ENCODE results near the gene PTPRN2.
"Not testable (repeated sequence)": the region's sequence is repeated elsewhere in the genome, so short reads cannot be mapped to it uniquely, and the experiment has no call there.

Gene PTPRN2

GRCh38 chr7:158316466-158317031, 271.1 kb downstream of the PTPRN2 start:
- no peak for DNase-seq

DNA sequence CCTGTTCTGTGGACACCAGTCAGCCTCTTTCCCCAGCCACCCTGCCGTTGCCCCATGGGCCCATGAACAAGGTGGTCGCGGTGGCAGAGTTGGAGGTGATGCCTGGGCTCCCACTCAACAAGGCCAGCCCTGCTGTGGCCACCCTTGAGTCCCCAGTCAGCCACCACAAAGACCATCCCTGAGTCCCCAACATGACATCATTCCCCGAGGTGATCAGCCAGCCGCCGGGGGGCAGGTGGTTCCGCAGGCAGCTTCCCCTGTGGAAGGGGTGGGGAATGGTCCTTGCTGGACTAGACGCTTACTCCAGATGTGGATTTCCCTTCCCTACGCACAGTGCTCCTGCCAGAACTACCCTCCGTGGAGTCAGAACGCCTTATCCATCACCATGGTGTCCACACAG, 271.7 kb downstream of the PTPRN2 start:
- DNase-seq: no peak

GRCh38 chr7:158315326-158315725, 272.3 kb downstream of the PTPRN2 start:
- DNase-seq: no peak

DNA sequence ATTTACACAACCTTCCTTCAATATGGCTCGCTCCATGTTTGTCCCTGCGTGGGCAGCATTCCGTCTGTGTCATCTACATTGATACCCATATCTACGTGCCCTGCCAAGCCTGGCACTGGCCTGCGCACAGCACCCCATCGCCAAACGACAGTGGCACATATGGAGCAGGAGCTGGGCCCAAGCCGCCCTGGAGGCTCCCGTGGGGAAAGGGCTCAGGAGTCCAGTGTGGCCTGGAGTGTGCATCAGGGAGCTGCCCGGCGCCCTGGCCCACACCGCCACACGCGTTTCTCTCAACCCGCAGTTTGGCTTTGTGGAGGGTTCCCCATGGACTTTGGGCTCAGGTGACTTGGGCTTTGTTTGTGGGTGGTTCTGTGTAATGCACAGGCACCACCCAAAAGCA, 273.2 kb downstream of the PTPRN2 start:
- no peak for DNase-seq

- no peak for DNase-seq
These were observed 273.7 kb downstream of the PTPRN2 start for GRCh38 chr7:158313931-158314330.

- no peak for DNase-seq
These were observed 274.8 kb downstream of the PTPRN2 start for GRCh38 chr7:158312789-158313188.

DNA sequence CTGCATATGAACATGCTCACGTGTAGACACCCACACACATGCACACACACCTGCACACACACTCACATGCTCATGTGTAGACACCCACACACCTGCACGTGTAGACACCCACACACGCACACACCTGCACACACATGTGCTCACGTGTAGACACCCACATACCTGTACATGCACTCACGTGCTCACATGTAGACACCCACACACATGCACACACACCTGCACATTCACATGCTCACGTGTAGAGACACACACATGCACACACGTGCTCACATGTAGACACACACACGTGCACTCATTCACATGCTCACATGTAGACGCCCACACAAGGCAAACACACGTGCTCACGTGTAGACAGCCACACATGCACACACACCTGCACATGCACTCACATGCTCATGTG, 275.8 kb downstream of the PTPRN2 start:
- no peak for DNase-seq

- no peak for DNase-seq
These were observed 276.5 kb downstream of the PTPRN2 start for GRCh38 chr7:158310924-158311666.

DNA sequence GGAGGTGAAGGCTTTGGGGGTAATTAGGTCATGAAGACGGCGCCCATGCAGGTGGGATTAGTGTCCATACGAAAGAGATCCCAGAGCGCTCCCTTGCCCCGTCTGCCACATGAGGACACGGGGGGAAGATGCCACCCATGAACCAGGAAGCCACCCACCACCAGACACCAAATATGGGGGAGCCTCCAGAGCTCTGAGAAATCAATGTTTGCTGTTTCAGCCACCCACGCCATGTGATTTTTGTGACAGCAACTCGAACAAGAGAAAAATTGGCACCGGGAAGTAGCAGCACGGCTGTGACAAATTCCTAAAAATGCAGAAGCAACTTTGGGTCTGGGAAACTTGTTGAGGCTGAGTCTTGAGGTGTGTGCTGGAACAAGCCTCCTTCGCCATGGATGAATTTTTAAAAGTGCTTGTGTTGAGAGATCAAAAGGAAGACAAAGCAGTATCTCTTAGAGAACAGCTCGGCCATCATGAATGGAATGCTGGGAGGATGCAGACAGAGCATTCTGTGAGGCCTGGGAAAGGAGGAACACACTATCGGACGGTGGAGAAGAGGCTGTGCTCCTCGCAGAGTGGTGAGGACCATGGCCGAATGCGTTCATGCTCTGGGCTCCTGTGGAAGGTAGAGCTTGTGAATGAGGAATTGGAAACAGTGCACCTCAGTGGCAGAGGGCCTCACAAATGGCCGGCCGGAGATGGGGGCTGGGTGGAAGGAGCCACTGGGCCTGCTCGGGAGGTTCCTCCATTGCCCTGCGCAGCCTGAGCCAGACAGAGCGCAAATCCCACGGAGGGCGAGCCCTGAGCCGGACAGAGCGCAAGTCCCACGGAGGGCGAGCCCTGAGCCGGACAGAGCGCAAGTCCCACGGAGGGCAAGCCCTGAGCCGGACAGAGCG, 277.5 kb downstream of the PTPRN2 start:
- DNase-seq: no peak

GRCh38 chr7:158308001-158308400, 279.6 kb downstream of the PTPRN2 start:
- no peak for DNase-seq

GRCh38 chr7:158304072-158304471, 283.6 kb downstream of the PTPRN2 start:
- DNase-seq: not testable (repeated sequence)

DNA sequence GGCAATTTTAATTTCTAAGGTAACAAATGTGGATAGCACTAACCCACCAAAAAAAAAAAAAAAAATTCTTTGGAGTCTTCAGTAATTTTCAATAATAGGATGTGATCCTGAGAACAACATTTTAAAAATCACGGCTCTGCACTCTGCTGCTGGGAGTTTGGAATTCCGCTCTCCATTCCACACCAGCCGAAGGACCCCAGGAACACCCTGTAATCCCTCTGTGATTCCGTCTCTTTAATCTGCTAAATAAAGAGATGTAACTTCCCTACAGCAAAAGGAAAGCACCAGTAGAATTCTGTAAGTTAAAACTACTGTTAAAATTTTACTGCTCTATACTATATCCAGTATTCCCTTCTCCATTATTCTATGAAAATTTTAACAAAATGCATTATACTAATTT, 284.5 kb downstream of the PTPRN2 start:
- no peak for DNase-seq

GRCh38 chr7:158302274-158303070, 285.2 kb downstream of the PTPRN2 start:
- no peak for DNase-seq

DNA sequence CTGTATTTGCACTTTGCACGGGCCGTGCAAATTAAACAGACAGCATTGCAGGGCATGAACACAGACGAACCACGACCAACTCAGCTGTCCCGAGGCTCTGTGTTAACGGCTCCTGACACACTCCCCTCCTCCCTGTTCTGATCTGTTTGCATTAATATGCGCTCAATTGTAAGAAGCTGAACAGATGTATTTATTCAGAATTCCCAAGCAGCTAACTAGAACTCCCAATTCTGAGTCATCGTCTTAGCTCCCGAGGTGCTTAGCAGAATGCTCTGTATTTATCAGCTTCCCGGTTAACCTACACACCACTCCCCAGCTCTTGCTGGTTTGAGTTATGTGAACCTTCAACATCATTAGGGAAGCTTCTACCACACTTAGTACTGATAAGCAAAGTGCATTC, 286.4 kb downstream of the PTPRN2 start:
- DNase-seq: no peak

DNA sequence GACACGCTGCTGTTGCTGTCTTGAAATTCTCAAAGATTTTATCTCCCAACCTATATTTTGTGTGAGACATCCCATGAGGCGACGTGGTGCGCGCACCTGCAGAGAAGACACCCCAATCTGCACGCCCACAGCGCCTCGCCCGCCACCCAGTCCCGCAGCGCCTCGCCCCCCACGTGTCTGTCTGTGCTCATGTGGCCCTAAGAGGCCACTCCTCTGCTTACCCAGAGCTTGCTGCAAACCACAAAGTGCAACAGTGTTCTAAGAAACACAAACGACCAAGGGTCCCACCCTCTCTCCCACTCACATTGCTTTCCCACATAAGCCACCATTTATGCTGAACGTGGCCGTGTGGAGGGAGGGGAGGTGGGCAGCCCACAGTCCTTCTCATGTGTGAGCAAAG, 287.2 kb downstream of the PTPRN2 start:
- DNase-seq: no peak

DNA sequence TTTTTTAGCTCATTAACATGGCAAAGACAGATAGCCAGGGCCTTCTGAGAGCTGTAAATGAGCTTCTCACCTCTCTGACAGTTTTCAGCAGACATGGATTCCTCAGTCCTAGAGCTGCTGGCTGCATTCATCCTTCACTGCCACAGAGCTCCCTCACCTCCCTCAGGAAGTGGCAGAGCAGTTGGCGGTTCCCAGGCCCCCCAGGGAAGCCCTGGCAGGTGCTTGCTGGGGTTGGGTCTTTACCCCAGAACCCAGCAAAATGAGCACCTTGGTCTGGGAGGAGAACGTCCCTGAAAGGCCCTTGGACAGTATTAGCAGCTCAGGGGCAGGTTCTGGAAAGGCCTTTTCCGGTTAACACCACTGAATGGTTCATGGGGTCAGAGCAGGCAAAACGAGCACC, 288.0 kb downstream of the PTPRN2 start:
- DNase-seq: no peak

GRCh38 chr7:158296798-158297104, 290.9 kb downstream of the PTPRN2 start:
- DNase-seq: no peak

DNA sequence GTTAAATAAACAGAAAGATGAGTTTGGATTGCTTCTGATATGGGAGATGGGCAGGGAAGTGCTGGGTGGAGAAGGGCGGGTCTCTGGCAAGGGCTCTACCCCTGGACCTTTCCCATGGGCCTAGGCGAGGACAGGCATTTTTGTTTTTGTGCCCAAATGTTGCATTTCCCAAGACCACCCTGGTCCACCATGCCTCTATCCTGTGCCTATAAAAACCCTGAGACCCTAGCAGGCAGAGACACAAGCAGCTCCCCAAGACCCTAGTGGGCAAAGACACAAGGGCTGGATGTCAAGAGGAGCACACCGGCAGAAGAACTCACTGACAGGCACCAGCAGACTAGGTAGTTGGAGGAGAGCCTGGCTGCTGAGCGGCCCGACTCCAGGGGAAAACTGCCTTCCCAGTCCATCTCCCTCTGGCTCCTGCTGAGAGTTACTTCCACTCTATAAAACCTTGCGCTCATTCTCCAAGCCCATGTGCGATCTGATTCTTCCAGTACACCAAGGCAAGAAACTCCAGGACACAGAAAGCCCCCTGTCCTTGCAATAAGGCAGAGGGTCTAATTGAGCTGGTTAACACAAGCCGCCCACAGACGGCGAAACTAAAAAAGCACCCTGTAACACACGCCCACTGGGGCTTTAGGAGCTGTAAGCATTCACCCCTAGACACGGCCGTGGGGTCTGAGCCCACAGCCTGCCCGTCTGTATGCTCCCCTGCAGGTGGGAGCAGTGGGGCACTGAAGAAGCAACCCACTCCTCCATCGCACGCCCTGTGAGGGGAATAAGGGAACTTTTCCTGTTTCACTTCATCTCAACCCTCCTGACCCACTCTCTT, 291.4 kb downstream of the PTPRN2 start:
- no peak for DNase-seq

GRCh38 chr7:158294468-158295215, 293.0 kb downstream of the PTPRN2 start:
- not testable (repeated sequence) for DNase-seq

- no peak for DNase-seq
These were observed 294.7 kb downstream of the PTPRN2 start for GRCh38 chr7:158292948-158293347.

DNA sequence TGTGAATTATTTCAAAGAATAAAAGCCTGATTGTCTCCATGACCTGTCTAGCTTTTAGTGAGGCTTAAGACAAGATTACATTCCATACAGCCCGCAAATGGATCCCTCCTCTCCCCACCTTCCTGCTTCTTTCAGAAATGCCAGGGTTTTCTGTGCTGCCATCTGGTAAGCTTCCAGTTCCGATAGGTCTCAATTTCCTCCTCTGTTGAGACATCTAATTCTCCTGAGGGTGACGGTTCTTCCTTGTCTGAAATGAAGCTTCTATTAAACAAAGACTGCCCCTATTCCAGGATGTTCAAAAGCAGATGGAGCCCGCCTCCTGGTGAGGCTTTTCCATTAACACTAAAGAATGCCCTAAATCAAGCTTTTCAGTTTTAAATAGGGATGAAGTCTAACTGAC, 295.6 kb downstream of the PTPRN2 start:
- no peak for DNase-seq
